Inferior parietal cortex (tissue), 1 donor: Measurements from ENCODE around the gene KCNQ2.

Source experiments
- DNase-seq: peaks from one replicate; pipeline ENCODE4 v3.0.0-alpha.2; 2016; ENCODE audit errors: extremely low spot score

The KCNQ2 gene

DNA sequence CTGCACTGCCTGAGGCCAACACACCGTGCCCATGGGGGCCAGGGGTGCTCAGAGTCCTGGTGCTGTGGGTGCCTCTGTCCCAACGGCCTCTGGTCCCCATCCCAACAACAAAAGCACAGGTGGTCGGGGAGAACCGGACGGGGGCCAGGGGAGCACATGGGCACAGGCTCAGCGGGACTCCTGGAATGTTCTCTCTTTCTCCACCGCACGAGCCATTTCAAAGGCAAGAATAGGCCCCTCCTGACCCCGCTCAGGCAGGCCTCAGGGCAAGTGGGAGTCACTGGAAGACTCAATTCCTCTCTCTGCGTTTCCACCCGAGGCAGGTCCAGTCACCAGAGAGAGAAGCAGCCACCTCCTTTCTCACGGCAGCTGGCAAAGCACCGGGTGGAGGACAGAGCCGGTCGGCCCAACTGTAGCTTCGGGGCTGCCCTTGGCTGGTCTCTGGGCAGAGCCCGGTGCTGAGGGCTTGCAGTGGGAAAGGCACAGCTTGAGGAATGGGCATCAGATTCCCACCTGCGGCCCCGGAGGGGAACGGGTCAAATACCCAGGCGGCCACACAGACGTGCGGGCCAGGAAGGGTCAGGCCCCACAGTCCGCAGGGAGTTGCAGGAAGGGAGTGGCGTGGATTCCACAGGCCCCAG, 55.2 kb downstream of the KCNQ2 start:
- no peak for DNase-seq

DNA sequence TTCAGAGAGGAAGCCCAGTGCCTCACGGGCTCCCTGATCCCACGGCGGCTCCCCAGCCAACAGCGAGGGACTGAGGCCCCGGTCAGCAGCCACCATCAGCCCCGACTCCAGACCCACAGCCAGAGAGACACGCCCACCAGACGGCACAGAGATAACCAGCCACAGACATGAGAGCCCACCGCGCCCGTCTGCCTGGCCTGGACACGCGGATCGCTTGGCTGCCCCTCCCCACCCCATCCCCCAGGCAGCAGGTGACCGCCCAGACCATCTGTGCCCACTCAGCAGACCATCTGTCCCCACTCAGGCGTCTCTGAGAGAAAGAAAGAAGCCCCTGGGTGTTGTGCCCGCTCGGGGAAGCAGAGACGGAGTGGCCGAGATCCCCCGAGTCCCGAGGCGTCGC, 55.8 kb downstream of the KCNQ2 start:
- no peak for DNase-seq

DNA sequence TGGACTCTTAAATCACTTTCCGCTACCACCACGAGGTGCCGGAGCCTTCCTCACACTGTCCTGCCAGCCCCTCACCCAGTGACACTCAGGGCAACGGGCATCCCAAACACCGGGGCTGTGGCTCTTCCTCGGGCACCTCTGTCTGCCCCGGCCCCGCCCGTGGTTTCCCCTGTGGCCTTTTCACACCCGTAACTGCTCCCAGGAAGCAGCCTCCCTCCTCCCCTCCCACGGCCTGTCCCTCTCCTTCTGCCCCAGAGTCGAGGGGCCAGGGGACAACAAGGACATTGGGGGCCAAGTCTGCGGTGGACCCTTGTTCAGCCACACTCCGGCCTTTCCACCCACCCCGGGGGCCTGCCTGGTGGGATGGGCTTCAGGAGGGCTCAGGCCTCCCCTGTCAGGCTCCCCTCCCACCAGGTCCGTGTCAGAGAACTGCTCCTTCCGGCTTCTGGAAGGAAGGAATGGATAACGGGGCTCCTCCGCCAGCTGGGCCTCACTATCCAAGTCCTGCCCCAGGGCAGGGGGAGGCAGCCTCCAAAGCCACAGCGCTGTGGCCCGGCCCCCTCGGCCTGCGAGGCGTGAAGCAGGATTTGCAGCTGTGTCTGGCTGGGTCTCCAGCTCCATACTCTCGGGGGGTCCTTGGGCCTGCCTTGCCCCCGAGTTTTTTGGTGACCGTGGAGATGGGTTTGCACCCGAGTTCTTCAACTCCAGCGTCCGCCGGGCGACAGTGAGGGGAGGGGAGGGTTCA, 56.6 kb downstream of the KCNQ2 start:
- no peak for DNase-seq

DNA sequence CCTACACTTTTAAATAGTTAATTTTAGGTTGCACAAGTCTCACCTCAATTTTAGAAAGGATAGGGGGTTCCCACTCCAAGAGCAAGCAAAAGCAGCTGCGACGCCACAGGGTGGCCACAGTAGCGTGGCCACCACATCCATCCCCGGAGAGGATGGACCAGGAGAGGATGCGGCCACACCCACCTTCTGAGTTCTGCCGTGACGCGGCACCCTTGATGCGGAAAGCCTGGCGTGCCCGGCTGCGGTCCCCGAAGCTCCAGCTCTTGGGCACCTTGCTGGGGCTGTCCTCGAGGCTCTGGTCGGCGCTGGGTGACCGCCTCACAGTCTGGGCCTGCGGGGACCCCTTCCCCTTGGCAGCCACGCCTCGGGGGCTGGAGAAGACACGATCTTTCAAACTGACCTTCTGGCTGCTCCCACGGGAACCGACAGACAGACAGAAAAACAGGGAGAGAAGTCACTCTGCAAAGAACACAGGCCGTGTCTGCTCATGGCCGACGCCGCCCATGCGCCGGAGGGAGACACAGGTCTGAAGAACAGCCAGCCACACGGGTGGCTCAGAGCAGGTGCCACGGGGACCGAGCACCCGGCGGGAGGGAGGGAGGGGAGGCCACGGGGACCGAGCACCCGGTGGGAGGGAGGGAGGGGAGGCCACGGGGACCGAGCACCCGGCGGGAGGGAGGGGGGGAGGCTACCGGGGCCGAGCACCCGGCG, 57.6 kb downstream of the KCNQ2 start:
- no peak for DNase-seq

DNA sequence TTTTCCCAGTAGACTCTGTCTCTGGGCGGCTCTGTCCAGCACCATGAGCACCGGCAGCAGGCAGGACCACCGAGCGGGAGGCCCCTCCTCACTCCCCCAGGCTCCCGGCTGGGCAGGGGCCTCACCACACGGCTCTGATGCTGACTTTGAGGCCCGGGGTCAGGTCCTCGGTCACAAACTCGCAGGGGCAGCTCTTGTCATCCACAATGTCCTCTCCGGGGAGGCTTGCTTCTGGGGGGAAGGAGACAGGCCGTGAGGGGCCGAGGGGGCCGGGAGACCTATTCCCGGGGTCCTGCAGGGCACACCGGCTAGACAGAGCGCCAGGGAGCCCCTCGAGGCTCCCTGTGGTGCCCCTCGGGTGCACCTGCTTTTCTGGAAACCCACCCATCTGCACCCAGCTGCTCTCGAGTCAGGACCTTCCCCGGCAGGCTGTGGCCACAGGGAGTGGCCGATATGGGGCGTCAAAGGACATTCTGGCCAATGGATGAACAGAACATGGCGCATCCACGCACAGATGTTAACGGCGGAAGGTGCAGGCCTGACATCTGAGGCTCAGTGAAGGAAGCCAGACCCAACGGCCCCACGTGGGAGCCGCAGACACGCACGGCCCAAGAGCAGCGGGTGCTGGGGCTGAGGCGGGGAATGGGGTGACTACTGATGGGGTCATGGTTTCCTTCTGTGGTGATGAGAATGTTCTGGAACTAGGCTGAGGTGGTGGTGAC, 58.3 kb downstream of the KCNQ2 start:
- DNase-seq = no peak

DNA sequence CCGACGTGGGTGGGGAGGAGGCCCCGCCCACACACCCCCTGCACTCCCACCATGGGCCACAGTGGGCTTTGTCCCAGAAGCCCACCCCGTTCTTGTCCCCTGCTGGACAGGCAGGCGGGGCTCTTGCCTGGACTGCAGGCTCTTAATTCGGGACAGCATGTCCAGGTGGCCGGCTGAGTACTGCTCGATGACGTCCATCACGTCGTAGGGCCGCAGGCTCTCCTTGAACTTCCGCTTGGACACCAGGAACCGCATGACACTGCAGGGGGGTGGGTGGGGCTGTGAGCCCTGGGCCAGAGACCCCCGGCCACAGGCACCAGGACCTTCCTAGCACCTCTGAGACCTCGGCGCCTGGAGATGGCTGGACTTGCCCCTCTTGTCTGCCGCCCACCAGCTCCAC, 59.1 kb downstream of the KCNQ2 start:
- no peak for DNase-seq

DNA sequence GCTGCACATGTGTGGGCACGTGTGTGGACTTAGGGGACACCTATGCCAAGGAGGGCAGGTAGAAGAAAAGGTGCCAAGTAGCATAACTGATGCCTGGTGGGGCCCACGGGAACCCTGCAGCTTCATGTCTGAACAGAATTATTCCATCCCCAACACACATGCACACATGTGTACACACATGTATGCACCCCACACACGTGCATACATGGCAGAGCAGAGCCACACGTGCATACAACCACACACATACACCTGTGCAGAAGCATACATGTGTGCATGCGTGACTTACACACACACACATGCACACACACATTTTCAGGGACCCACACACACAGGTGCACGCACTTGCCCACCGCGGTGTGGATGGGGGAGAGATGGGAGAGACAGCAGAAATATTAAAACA, 59.6 kb downstream of the KCNQ2 start:
- no peak for DNase-seq

DNA sequence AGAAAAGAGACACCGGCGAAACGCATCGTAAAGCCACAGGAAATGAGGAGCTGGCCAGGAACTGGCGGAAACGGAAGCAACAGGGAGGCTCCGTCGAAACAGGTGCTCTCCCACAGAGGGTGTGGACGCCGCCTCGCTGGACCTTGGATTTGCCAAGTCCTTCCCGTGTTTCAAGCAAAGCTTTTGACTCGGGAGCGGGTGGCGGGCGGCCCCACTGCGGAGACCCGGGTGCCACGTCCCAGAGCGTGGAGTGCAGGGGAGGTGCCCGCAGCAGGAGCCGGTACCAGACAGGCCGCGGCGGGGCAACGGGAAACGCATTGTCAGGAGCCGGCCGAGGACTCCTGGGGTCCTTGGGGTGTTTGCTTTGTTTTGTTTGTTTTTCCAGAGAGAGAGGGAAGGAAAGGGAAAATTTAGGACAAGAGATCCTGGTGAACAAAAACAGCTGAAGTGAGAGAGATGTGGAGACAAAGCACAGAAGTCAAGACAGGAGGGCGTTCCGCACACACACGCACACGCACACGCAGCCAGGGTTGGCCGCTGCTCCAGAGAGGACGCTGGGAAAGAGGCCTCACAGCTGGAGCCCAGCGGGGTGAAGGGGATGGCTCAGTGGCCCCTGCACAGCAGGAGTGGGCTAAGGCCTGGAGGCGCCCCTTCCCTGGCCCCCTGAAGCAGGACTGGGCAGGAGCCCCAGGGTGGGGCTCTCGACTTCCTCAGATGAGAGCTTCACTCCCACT, 60.4 kb downstream of the KCNQ2 start:
- no peak for DNase-seq

DNA sequence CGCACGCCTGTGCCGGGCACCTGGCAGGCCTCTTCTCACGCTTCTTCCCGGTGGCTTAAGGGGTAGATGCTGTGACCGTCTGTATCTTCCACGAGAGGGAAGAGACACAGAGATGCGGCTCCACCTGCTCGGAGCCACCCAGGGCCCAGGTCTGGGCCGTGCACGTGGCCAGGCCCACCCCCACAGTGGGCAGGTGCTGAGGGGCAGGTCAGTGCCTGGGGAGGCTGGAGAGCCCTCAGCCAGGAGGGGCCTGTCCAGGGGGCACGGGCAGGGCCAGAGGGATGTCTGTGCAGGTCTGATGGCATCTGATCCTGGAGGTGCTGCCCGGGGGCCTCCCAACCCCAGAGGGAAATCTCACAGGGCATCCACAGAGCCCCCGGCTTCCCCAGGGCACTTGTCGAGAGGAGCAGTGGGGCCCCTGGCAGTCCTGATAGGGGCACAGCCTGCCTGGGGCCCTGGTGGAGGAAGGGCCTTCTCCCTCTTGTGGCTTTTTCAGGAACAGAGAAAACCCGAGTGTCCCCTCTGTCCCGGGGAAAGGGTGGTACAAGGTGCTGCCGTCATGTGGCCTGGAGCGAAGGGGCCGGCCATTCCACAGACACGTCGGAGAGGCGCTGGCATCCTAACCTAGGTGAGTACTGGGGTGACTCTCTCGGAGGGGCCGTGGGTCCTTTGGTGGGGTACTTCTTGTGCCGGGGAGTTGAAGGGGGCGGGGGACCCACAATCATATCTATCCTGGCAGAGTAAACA, 61.1 kb downstream of the KCNQ2 start:
- no peak for DNase-seq

DNA sequence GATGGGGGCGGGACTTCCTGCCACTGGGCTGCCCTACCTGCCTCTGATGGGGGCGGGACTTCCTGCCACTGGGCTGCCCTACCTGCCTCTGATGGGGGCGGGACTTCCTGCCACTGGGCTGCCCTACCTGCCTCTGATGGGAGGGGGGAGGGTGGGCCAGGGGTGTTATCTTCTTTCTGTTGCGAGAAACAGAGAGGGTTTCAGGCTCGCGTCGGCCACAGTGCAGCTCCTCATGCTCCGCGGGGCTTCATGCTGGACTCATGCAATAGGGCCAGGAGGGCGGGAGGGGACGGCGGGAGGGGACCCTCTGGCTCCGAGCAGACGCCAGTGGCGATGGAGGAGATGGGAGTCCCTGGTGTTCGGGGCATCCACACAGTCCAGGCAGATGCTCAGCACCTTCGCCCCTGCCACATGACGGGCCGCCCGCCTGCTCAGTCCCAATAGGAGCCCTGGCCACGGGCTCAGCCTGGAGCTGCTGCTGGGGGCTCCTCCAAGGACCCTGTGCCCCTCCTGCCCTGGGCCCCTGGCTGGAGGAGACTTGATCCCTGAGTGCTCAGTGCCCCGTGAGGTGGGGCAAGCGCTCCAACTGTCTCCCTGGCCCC, 62.5 kb downstream of the KCNQ2 start:
- no peak for DNase-seq

DNA sequence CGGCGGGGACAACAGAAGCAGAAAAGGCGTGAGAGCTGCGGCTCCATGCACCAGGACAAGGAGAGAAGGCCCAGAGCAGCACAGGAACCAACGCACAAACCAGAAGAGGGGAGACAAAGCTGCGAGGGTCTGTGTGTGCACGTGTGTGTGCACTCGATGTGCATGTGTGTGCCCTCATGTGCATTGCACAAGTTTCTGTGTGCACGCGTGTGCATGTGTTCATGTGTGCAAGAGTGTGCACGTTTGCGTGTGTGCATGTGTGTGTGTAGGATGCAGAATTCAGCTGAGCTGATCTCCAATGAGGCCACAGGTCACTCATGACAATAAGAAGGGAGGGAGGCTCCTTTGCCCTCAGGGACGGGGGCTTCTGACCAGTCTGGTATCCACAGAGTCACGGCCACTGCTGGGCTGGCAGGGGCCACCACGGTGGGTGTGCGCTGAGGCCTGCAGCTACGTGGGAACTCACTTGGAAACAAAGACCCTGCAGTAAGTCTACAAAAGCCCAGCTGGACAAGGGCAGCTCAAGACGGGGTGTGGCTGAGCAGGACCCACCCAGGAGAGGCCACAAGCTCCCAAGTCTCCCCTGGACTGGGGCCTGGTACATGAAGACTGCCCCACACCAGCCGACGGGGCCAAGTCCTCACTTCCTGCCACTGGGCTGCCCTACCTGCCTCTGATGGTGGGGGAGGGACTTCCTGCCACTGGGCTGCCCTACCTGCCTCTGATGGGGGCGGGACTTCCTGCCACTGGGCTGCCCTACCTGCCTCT, 63.2 kb downstream of the KCNQ2 start:
- no peak for DNase-seq

DNA sequence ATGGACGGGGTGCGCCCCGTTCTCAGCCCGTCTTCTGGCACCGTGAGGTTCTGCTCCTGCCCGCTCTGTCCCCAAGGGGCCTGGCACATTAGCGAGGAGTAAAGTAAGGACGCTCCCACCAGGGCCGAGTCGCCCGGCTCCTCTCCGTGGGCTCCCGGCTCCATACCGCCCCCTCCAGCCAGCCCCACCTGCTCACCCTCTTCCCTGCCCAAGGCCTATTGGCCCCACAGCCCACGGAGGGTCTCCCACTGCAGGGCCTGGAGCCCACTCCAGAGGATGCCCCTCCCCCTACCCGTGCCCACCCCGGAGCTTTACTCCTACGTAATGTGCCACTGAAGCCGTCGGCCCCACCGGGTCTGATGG, 63.8 kb downstream of the KCNQ2 start:
- no peak for DNase-seq

DNA sequence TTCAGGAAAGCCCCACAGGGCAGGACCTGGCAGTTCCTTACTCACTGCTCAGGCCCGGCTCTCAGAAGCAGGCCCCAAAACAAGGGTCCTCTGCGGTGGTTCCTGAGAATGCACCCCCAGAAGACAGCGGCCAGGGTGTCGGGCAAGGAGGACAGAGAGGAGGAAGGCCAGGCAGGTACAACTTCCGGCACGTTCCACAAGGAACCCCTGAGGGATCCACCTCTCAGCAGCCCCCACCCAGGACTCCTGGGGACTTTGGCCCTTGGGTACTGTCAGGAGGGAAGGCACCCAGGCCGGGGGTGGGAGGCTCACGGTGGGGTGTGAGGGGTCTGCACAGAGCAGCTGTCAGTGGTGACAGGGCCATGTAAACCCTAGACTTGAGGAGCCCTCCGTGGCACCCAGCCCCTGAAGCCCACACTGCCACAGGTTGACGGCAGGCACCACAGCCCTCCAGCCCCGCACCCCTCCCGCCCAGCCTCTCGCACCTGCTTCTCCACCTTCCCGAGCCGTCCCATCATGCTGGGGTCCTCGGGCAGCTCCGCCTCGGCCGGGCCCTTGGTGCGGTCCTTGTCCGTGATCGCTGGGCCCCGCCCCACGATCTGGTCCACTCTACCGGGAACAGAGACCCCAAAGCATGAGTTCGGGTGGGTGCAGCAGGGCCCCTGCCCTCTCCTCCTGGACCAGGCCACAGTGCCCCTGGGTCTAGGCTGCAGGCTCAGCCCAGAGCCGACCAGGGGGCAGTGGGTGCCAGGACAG, 64.3 kb downstream of the KCNQ2 start:
- no peak for DNase-seq

DNA sequence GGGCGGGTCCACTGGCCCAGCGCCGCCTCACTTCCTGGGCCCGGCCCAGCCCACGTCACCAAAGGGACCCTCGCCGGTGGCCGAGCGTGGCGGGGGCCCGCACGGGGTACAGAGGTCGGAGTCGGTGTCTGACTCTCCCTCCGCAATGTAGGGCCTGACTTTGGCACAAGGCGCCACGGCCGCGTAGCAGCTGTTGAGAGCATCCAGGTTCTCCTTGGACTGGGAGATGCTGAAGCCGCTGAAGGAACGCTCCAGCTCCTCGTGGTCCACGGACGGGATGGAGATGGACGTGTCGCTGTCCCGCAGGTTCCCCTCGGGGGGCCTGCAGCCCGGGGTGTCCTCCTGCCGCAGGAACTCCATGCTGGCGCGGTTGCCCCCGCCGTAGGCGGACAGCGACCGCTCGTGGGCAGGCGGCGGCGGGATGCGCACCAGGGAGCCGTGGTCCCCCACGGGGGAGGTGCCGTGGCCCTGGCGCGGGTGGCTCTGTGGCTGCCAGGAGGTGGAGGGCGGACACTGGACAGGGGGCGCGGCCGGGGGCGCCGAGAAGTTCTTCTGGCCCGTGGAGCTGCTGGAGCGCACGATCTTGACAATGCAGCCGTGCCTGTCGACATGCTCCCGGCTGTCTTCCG, 65.7 kb downstream of the KCNQ2 start:
- no peak for DNase-seq

DNA sequence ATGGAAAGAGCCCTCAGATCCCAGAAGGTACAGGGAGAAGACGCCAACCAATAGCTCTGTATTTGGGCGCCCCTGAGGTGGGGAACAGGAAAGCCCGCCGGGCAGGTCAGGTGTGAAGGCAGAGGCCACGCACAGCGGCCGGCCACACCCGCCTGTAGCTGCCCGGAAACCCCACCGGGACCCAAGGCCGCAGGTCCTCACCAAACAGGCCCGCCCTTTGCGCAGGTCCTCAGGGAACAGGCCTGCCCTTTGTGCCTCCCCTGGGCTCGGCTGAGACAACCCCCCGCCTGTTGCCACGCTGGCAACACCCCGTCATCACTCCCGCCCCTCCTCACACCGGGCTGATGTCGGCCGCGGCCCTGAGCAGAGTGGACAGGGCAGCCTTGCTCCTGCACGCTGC, 66.4 kb downstream of the KCNQ2 start:
- DNase-seq = no peak

DNA sequence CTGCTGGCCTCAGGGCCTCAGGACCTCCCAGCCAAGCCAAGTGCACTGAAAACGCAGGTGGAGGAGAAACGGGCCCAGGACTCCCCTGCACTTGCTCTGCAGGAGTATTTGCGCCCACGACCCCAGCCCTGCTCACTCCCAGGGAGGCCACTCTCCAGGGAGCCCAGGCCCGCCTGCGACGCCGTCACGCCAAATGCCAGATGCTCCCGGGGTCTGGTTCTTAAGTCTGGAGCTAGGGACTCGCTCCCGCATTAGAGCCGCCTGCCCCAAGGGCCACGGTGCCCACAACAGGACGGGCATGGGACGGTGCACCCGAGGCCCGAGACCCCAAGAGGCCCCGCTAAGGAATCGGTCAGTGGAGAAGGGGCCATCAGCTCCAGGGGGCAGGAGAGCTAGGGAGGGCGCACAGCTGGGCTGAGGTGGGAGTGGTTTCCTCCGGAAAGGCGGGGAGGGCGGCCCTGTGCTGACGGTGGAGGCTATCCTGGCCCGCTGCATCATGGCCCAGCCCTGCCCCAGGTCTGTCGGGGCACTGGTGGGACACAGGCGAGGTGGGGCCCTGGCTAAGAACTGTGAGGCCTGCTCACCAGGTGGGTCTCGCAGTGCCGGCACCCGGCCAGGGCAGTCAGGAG, 67.2 kb downstream of the KCNQ2 start:
- no peak for DNase-seq

DNA sequence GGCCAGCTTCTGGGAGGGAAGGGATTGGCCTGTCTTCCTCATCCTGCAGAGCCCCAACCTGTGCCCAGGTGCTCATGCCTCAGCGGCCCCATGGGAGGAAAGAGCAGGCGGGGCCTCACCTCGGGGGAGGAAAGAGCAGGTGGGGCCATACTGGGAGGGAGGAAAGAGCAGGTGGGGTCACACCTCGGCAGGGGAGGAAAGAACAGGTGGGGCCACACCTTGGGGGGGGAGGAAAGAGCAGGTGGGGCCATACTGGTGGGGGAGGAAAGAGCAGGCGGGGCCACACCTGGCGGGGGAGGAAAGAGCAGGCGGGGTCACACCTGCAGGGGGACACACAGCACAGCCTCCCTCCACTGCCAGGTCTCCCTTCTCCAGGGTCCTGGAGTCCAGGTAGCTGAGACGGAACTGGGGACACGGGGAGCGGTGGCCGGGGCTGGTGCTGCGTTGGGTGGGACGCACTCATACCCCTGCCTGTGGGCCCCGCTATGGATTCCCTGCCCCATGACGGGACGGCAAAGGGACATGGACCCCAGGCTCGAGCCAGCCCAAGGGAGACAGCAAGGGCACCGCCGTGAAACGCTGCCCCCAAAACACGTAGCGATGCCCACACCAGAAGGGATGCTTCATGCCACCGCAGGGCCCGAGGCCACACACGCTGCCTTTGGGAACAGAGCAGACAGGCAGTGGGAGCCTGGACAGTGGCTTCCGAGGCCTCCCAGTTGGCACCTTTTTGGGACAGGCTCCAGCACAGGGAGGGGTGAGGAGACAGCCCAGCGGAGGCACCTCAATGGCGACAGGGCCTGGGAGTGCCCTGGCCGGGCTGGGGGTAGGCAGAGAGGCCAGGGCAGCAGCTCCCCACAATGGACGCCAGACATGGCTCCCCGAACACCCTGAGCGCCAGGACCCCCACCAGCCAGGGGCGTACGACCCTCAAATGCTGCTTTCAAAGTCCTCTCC, 68.0 kb downstream of the KCNQ2 start:
- no peak for DNase-seq
